ENCODE measurements around the gene CS. TPM values are rescaled to one million over a fixed set of nuclear protein-coding genes. Genes with fewer than 3 reads are reported as not detected.
"Not testable (repeated sequence)": the region's sequence is repeated elsewhere in the genome, so short reads cannot be mapped to it uniquely, and the experiment has no call there.

The CS gene
- total RNA-seq, 1 donor from 2014 or later: 779 TPM

DNA sequence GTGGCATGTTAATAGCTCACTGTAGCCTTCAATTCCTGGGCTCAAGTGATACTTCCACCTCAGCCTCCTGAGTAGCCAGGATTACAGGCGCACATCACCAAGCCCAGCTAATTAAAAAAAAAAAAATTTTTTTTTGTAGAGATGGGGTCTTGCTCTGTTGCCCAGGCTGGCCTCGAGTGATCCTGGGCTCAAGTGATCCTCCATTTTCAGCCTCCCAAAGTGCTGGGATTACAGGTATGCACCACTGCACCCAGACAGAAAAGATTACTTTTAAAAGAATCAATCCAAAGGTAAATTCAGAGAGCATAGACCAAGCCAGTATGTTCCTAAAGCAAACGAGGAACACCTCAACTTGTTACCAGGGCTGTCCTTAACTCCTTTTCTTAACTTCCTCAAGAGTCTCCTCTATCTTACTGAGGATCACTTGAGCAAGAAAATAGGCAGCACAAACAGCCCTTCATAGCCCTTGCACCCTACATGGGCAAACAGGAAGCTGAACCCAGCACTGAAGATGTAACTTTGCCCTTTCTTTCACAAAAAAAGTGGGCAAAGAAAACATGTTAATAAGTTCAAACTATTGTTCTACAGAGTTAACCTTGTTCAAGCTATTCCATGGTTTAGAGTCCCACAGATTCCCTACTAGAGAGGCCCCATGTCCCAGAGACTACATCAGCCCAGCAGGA lies 11.3 kb downstream of the CS start:
- intact Hi-C loops (cut with DNase I): no loop called here
- DNase-seq (no peak), ATAC-seq (ENCODE audit: poor library complexity) (no peak)

DNA sequence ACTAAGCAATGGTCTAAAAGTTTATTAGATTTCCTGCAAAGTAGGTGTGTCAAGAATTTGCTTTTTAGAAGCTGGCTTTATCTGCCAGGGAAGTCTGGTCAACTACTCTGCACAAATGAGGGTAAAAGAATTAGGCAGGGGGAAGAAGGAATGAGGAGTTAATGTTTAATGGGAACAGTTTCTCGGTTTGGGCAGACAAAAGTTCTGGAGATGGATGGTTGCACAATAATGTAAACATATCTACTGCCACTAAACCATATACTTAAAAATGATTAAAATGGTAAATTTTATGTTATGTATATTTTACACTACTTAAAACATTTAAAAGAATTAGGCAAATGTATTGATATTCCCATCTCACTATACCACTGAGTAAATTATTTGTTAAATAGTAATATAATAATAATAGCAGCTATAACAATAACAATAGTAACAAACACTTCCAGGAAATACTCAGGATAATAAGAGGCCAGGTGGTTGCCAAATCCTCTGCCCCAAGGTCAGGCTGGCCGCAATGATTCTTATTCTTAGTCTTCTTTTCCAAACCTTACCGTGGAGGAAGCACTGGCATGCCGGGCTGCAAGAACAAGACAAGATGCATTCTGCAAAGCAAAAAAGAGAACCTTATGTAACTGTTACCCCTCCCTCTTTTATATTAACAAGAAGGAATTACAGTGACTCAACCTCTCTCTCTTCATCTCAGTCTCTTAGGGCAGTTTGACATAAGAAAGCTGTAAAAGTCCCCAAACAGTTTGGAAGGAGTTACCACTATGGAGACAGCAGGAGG lies 13.9 kb downstream of the CS start:
- ATAC-seq (ENCODE audit: poor library complexity): peak; percentile 25

DNA sequence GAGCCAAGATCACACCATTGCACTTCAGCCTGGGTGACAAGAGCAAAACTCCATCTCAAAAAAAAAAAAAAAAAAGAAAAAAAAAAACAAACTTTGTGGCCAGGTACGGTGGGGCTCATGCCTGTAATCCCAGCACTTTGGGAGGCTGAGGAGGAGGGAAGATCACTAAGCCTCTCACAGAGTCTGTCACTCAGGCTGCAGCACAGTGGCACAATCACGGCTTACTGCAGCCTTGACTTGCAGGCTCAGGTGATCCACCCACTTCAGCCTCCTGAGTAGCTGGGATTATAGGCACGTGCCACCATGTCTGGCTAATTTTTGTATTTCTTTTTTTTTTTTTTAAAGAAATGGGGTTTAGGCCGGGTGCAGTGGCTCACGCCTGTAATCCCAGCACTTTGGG lies 15.9 kb downstream of the CS start:
- DNase-seq; ATAC-seq (ENCODE audit: poor library complexity); intact Hi-C loops (cut with DNase I): not testable (repeated sequence)

More for the DNA sequence above, 13.9 kb downstream of the CS start:
- intact Hi-C loops (cut with DNase I): no loop called here
- DNase-seq: no peak

DNA sequence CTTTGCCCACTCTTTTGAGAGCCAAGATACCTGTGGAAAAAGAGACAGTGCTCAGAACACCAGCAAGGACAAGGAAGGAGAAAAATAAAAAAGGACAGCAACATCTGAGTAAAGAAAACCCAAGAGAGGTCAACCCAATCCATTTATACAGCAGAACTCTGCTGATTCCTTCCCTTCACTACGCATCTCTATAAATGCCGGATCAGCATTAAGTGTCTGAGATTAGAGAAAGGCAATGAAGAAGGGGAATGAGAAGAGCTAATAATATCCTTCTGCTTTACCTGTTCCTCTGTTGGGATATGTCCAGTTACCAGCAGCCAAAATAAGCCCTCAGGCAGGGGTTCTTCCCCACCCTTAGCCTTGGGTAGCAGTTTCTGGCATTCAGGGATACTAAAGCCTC lies 17.6 kb downstream of the CS start:
- no peak for DNase-seq
- ATAC-seq (ENCODE audit: poor library complexity): no peak

DNA sequence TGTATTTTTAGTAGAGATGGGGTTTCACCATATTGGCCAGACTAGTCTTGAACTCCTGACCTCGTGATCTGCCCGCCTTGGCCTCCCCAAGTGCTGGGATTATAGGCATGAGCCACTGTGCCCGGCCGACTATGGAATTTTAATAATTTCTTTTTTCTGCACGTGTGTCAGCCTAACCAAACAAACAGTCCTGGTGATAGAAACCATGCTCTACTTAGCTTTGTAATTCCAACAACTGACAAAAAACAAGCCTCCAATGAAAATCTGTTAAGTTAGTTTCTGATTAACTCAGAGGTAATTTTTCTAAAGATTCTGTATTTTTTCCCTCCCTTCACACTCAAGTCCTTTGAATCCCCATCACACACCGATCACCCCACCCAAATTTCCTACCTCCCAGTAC lies 18.1 kb downstream of the CS start:
- ATAC-seq (ENCODE audit: poor library complexity): no peak
- no peak for DNase-seq
- intact Hi-C loops (cut with DNase I): no loop called here

More for the DNA sequence above, 17.6 kb downstream of the CS start:
- intact Hi-C loops (cut with DNase I): no loop called here

DNA sequence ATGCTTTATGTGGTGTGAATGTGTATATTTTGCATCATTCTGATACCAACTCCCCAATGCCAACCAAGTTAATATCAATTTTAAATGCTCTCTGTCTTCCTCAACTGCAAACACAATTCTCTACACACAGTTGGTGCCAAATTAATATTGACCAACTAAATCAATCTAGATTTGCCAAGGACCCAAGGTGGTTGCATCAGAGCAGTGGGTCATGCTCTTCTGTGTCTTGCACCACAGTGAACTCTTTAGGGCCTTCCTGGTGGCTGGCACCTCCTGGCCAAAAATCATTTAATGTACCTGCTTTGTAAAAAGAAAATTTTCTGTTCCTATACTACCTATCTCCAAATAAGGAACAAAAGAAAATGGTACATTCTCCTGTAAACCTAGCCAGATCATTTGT lies 19.3 kb downstream of the CS start:
- ATAC-seq (ENCODE audit: poor library complexity) (no peak), DNase-seq (no peak)
- intact Hi-C loops (cut with DNase I): no loop called here

DNA sequence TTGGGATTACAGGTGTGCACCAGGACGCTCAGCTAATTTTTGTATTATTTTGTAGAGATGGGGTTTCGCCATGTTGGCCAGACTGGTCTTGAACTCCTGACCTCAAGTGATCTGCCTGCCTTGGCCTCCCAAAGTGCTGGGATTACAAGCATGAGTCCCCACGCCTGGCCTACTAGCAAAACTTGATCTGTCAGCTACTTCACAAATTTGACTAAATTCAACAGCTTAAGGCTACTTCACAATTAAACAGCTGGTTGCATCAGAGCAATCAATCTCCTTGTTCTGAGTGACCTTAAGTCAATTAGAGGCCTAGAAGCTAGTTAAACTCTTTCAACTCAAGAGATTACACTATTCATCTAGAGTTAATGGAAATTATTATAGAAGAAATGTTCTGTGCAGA lies 21.2 kb downstream of the CS start:
- no peak for ATAC-seq (ENCODE audit: poor library complexity)
- intact Hi-C loops (cut with DNase I): no loop called here

DNA sequence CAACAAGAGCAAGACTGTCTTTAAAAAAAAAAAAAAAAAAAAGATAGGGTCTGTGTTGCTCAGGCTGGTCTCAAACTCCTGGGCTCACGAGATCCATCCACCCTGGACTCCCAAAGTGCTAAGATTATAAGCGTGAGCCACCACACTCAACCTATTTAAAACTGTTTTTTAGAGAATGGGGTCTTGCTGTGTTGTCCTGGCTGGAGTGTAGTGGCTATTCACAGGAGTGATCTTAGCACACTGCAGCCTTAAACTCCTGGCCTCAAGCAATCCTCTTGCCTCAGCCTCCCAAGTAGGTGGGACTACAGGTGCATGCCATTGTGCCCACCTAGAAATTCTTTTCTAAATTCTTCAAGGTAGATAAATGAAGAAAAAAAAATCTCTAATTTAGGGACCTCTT lies 25.8 kb downstream of the CS start:
- intact Hi-C loops (cut with DNase I): no loop called here
- no peak for ATAC-seq (ENCODE audit: poor library complexity)

More for the DNA sequence above, 21.2 kb downstream of the CS start:
- no peak for DNase-seq

DNA sequence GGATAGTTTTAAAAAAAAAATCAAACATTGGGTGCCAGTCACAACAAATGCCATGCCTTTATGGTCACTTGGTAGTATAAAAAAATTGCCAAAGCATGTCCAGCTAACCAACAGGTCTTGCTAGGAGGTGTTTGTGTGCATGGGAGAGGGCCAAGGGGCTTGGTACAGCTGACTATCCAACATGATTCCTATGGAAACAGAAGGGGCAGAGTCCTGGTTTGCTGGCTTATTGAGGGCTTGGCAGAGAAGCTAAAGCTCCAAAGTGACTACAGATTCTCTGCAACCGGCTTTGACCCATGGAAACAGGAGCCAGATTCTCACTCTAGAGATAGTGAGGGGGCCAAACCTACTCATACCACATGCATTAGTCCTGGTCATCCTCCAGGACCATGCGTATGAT lies 27.7 kb downstream of the CS start:
- ATAC-seq (ENCODE audit: poor library complexity); DNase-seq; intact Hi-C loops (cut with DNase I): not testable (repeated sequence)

More for the DNA sequence above, 25.8 kb downstream of the CS start:
- no peak for DNase-seq

DNA sequence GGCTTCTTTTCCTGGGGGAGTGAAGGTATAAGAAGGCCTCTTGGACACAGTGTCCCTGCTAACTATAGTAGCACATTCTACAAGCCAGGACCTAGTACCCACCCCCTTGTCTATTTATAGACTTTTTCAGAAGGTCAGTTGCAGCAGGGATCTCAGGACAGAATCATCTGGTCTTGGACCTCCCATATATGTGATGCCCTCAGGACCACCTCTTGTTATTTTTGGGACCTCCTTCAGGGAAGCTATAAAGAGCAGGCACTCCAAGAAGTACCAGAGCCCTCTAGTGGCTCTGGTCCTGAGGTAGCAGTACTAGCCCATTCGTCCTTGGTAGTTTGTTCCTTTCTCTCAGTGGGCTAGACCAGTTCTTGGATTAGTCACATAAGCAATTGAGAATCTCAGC lies 29.1 kb downstream of the CS start:
- DNase-seq (no peak), ATAC-seq (ENCODE audit: poor library complexity) (peak; percentile 55)
- intact Hi-C loops (cut with DNase I): no loop called here

DNA sequence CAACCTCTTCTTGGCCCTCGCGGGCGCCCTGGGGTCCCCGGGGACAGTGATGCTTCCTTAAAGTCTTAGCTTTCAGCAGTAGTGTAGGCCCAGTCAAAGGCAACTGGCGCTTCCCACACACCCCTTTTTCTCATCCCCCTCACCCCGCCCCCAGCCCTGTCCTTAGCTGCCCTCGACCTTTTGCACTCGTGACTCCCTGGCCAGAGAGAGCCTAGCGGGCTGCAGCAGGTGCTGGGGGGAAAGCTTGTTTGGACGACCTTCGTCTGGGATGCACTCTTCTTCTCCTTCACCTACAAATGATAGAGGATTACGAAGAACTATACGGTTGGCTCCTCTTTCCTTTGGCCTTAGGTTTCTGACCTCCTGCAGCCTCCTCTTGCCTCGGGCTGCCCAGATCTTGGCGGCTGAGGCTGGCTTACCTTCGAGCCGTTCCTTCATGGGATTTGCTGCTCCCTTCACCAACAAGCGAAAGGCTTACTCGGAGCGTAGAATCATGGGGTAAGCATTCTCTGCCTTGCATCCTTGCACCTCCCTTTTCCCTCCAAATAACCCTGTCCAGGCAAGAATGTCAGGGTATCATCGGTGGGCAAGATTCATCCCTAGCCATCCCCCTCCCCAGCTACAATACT lies 32.6 kb downstream of the CS start:
- intact Hi-C loops (cut with DNase I): no loop called here
- ATAC-seq (ENCODE audit: poor library complexity): peak; percentile 54
- no peak for DNase-seq

DNA sequence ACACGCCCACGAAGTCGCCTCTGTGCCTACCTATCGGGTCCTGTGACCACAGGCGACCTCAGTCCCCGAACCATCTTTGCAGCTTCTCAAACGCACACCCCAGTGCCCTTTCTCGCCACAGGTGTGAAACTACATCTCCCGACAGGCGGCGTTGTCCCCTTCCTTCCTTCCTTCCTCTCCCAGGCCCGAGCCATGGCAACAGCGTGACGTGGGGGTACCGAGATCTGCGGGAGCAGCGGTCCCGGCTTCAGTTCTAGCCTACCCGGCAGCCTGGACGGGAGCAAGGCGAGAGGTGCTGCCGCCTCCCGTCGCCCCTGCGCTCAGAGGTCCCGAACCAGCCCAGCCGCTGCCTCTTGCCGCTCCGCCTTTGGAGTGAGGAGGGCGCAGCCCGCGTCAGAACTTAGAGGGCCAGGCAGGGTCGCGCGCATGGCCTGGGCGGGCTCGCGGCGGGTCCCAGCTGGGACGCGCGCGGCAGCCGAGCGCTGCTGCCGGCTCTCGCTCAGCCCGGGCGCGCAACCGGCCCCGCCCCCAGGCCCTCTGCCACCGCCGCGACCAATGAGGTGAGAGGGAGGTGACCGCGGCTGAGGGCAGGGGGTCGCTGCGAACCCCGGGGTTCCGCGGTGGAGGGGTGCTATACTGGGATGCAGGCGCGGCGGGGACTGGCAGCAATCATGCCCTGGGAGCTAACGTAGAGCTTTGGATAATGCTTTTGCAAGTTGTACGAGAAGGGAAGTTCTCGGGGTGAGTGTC lies 33.3 kb downstream of the CS start, which contains the start of gene COQ10A:
Gene COQ10A, plus strand, starts transcription at position 250 of the 750 bp plus-strand sequence. Its CDS starts 177 bp downstream, at position 427.
- DNase-seq (peak; percentile 94), ATAC-seq (ENCODE audit: poor library complexity) (peak; percentile 93)
- intact Hi-C loops (cut with DNase I): no loop called here

DNA sequence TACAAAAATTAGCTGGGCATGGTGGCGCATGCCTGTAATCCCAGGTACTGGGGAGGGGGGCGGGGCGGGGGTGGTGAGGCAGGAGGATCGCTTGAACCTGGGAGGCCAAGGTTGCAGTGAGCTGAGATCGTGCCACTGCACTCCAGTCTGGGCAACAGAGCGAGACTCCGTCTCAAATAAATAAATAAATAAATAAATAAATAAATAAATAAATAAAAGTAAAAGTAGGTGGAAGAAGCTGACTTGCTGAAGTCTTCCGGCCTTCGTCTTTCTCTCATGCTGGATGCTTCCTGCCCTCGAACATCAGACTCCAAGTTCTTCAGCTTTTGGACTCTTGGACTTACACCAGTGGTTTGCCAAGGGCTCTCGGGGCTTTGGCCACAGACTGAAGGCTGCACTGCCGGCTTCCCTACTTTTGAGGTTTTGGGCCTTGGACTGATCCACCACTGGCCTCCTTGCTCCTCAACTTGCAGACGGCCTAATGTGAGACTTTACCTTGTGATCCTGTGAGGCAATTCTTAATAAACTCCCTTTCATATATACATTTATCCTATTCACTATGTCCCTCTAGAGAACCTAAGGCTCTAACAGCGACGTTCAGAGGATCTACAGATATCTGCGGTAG lies 34.0 kb downstream of the CS start:
- intact Hi-C loops (cut with DNase I); ATAC-seq (ENCODE audit: poor library complexity): not testable (repeated sequence)

DNA sequence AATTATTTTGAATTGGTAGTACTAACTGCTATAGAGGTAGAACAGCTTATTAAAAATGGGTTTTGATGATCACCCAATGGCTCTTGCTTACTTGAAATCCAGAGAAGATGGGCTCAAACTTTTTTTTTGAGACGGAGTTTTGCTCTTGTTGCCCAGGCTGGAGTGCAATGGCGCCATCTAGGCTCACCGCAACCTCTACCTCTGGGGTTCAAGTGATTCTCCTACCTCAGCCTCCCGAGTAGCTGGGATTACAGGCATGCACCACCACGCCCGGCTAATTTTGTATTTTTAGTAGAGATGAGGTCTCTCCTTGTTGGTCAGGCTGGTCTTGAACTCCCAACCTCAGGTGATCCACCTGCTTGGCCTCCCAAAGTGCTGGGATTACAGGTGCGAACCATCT lies 37.2 kb downstream of the CS start:
- ATAC-seq (ENCODE audit: poor library complexity); DNase-seq; intact Hi-C loops (cut with DNase I): not testable (repeated sequence)

More for the DNA sequence above, 34.0 kb downstream of the CS start:
- DNase-seq: not testable (repeated sequence)

DNA sequence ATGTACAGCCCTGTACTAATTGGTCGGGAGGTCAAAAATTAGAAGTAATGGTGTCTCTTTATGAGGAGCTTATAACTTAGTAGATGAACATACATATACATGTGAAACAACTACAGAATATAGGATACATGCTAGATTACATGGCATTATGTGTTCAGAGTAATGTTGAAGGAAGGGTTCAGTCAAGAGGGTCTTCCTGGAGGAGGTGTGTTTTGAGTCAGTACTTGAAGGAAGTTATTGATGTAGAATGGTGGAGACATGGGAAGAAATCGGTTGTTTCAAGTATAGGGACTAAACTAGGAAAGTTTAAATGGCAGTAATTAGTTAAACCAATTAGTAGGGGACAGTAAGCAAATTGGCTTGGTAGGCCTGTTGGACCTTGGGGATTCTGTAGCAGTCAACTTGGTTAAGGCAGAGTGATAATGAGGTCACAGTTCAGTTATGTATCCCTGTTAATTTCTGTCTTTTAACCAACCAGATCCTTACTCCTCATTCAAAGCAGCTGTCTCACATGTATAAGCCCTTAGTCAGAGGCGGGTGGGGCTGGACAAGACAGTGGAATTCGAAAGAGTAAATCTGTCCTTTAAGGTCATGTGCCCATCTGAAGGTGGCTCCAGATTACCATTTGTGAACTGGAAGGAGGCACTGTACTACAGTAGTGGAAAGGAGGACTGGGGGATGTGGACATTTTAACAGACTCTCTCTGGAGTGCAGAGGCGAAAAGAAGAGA lies 38.5 kb downstream of the CS start:
- ATAC-seq (ENCODE audit: poor library complexity): no peak
- no peak for DNase-seq
- intact Hi-C loops (cut with DNase I): no loop called here

DNA sequence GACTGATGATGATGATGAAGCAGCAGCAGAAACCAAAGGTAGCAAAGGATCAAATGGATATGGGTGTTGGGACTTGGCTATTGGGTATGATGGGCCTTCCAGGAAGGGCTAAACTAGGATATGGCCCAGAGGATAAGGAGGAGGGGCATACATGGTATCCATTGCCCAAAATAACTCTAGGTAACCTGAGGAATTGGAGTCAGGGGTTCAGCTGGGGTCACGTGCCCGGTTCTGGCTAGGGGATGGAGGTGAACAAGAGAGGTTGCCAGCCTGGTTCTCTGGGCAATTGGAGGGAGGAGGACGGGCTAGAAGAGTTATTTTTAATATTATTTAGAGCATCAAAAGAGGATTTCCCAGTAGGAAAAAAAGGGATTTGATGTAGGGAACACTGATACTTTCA lies 39.2 kb downstream of the CS start:
- DNase-seq: no peak
- intact Hi-C loops (cut with DNase I): no loop called here
- no peak for ATAC-seq (ENCODE audit: poor library complexity)

DNA sequence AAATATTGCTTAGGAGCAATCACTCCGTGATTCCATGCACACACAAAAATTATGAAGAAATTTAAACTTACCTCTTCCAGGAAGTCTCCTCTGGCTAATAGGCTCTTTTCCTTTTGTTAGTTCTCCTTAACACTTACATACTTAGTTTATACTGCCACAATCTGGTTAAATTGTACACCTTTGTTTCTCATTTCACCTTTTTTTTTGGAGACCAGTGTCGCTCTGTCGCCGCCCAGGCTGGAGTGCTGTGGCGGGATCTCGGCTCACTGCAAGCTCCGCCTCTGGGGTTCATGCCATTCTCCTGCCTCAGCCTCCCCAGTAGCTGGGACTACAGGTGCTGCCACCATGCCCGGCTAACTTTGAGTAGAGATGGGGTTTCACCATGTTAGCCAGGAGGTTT lies 39.8 kb downstream of the CS start:
- ATAC-seq (ENCODE audit: poor library complexity) (no peak), DNase-seq (no peak)
- intact Hi-C loops (cut with DNase I): no loop called here

DNA sequence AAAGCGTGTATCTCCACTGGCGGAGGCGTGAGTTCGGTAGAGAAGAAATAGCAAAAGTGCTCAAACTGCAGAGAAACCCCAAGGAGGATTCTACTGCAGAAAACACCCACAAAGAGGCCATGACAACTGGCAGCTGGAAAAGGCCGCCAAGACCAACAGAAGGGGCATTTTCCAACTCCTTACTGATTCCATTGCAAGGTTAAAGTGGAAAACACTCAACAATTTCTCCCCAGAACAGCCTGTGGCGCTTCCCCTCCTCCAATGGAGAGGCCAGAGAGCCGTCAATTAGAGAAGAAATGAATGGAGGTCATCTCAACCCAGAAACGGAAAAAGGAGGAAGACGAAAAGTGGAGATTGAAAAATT lies 41.3 kb downstream of the CS start:
- DNase-seq (no peak), ATAC-seq (ENCODE audit: poor library complexity) (no peak)
- intact Hi-C loops (cut with DNase I): no loop called here

All from Right ventricle myocardium superior (tissue), 1 donor.